Stimulated activated CD8-positive, alpha-beta memory T cell treated with anti-CD3 and anti-CD28 coated beads, Interleukin-4, amount 100 ng/mL, for 1 hour (primary cell): Measurements from ENCODE around the gene ABCA2.
"Not testable (repeated sequence)": the region's sequence is repeated elsewhere in the genome, so short reads cannot be mapped to it uniquely, and the experiment has no call there.

Experiments used
- DNase-seq, 2 donors: peaks; one replicate each; pipeline ENCODE4 v3.0.0-alpha.2; 2020; ENCODE audit warnings: low read depth in 2 of 2, low spot score in 1 of 2

ABCA2 gene

GRCh38 chr9:137016436-137016835, 11.6 kb downstream of the ABCA2 start:
- DNase-seq, result no peak

GRCh38 chr9:137015976-137016375, 12.1 kb downstream of the ABCA2 start:
- no peak for DNase-seq

GRCh38 chr9:137015540-137015930, 12.5 kb downstream of the ABCA2 start:
- no peak for DNase-seq

- DNase-seq, result no peak
Measured at GRCh38 chr9:137014776-137015539, 13.1 kb downstream of the ABCA2 start.

- DNase-seq, result no peak
Measured at GRCh38 chr9:137014166-137014565, 13.9 kb downstream of the ABCA2 start.

- DNase-seq, result no peak
Measured at GRCh38 chr9:137013571-137013940, 14.5 kb downstream of the ABCA2 start.

- DNase-seq, result no peak
Measured at GRCh38 chr9:137012694-137013570, 15.1 kb downstream of the ABCA2 start.

- no peak for DNase-seq
Measured at GRCh38 chr9:137011907-137012675, 15.9 kb downstream of the ABCA2 start.

- DNase-seq, result no peak
Measured at GRCh38 chr9:137011156-137011555, 16.9 kb downstream of the ABCA2 start.

GRCh38 chr9:137009938-137010732, 17.9 kb downstream of the ABCA2 start:
- DNase-seq, result no peak

GRCh38 chr9:137009217-137009616, 18.8 kb downstream of the ABCA2 start:
- DNase-seq, result no peak

- DNase-seq, result no peak
Measured at GRCh38 chr9:137008312-137008711, 19.7 kb downstream of the ABCA2 start.

GRCh38 chr9:137007816-137008270, 20.2 kb downstream of the ABCA2 start:
- DNase-seq, result no peak

GRCh38 chr9:137007108-137007815, 20.8 kb downstream of the ABCA2 start:
- no peak for DNase-seq

- no peak for DNase-seq
Measured at GRCh38 chr9:137006116-137007003, 21.7 kb downstream of the ABCA2 start.

- DNase-seq, result not testable (repeated sequence)
Measured at GRCh38 chr9:137004285-137004684, 23.8 kb downstream of the ABCA2 start.

- DNase-seq, result no peak
Measured at GRCh38 chr9:137002646-137003041, 25.4 kb downstream of the ABCA2 start.

GRCh38 chr9:137001857-137002645, 26.0 kb downstream of the ABCA2 start:
- no peak for DNase-seq
